Memory B cell (primary cell): ENCODE measurements around the gene RPL15.
A peak's percentile ranks its signal among the peaks of the same experiment; 100 is the strongest.
"Not testable (repeated sequence)": the region's sequence is repeated elsewhere in the genome, so short reads cannot be mapped to it uniquely, and the experiment has no call there.

Source experiments
- ATAC-seq: fragments of 150-1000 bp; cut with Tn5 transposase; 2 replicates; pipeline ENCODE4 v1.10.0; 2021; ENCODE audit warnings: low read depth, mild to moderate bottlenecking, moderate library complexity
- DNase-seq, 2 donors: peaks; one replicate each; pipeline ENCODE4 v3.0.0; 2022; ENCODE audit warnings: low spot score in 2 of 2
- H3K27ac Mint-ChIP-seq: one replicate; pipeline ENCODE4 v1.8.0; 2022; ENCODE audit warnings: mild to moderate bottlenecking, moderate library complexity, mixed read lengths
- H3K27me3 Mint-ChIP-seq: one replicate; pipeline ENCODE4 v1.8.0; 2022; ENCODE audit warnings: mixed read lengths
- H3K36me3 Mint-ChIP-seq: one replicate; pipeline ENCODE4 v1.8.0; 2022; ENCODE audit warnings: mild to moderate bottlenecking, mixed read lengths
- H3K4me1 Mint-ChIP-seq: one replicate; pipeline ENCODE4 v1.8.0; 2022; ENCODE audit warnings: mixed read lengths
- H3K4me3 Mint-ChIP-seq: one replicate; pipeline ENCODE4 v1.8.0; 2022; ENCODE audit warnings: mild to moderate bottlenecking, moderate library complexity, mixed read lengths
- H3K9me3 Mint-ChIP-seq: one replicate; pipeline ENCODE4 v1.8.0; 2022; ENCODE audit warnings: mixed read lengths

RPL15 gene

DNA sequence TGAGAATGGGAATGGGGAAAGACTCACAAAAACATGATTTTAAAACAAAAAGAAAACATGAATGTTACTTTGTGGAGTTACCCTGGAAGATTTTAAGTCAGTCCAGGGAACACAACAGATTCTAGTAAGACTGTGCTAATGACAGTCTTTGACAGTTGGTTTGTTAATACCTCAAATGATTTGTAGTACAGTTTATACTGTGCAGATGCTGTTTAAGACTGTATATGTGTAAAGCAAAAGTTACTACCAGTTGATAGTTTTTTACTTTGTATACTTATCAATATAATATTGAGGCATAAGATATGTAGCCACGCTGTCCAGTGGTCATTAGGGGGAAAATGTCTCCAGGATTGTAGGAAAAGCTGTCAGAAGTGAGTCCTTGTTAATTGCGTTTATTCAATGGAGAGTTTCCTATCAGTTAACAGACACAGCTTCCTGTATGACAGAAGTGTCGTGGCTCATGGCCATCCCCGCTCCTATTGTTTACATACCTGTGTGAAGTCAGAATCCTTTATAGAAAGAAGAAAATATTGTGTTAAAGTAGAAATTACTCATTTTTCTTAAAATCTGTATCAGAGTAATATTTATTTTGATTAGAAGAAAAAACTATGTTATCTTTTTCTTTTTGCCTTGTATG, 36.1 kb upstream of the RPL15 start:
- H3K27ac Mint-ChIP-seq = no peak overlapping the region
- ATAC-seq (no peak), DNase-seq (no peak)
- H3K36me3 Mint-ChIP-seq = peaks cover 7% of the 10 kb centered on the region
- H3K4me3 Mint-ChIP-seq = no peak overlapping the region
- H3K9me3 Mint-ChIP-seq = no peaks in the 10 kb centered on the region
- peaks cover 18% of the 10 kb centered on the region for H3K4me1 Mint-ChIP-seq
- H3K27me3 Mint-ChIP-seq = no peaks in the 10 kb centered on the region

DNA sequence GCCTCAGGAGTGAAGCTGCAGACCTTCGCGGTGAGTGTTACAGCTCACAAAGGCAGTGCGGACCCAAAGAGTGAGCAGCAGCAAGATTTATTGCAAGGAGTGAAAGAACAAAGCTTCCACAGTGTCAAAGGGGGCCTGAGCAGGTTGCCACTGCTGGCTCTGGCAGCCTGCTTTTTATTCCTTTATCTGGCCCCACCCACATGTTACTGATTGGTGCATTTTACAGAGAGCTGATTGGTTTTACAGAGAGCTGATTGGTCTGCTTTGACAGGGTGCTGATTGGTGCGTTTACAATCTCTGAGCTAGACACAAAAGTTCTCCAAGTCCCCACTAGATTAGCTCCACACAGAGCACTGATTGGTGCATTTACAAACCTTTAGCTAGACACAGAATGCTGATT, 34.9 kb upstream of the RPL15 start:
- H3K4me1 Mint-ChIP-seq = peaks cover 12% of the 10 kb centered on the region
- H3K4me3 Mint-ChIP-seq, DNase-seq, H3K36me3 Mint-ChIP-seq, H3K9me3 Mint-ChIP-seq, ATAC-seq, H3K27me3 Mint-ChIP-seq, H3K27ac Mint-ChIP-seq: not testable (repeated sequence)

DNA sequence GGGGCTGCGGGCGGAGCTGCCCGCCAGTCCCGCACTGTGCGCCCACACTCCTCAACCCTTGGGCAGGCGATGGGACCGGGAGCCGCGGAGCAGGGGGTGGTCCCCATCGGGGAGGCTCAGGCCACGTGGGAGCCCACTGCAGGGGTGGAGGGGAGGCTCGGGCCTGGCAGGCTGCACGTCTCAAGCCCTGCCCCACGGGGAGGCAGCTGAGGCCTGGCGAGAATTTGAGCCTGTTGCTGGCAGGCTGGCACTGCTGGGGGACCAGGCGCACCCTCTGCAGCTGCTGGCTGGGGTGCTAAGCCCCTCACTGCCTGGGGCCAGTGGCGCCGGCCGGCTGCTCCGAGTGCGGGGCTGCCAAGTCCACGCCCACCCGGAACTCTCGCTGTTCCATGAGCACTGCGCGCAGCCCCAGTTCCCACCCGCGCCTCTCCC, 34.4 kb upstream of the RPL15 start:
- Mint-ChIP-seq H3K27ac (no peak overlapping the region), H3K9me3 (no peaks in the 10 kb centered on the region), H3K27me3 (no peaks in the 10 kb centered on the region), H3K4me3 (no peak overlapping the region), H3K36me3 (peaks cover 7% of the 10 kb centered on the region), H3K4me1 (peaks cover 8% of the 10 kb centered on the region)
- DNase-seq (no peak), ATAC-seq (no peak)

DNA sequence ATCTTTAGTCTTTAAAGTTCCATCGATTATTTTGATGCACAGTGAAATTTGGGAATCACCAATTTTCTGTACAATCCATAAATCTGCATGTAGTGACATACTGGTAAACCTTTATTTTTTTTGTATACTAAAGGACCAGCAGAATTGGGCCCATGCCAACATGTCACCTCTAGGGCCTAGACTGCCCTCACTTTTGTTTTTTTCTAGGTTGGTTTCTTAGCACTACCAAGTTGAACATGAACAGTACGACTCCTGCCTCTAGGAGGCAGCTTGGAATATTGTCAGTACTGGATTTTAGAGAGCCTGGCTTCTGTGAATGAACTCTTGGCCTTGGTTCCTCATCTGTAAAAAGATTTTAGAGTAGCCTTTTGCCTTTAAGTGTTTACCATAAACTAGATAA, 32.5 kb upstream of the RPL15 start:
- H3K27me3 Mint-ChIP-seq = no peaks in the 10 kb centered on the region
- no peak for DNase-seq
- H3K9me3 Mint-ChIP-seq = no peaks in the 10 kb centered on the region
- H3K4me1 Mint-ChIP-seq = peaks cover 6% of the 10 kb centered on the region
- H3K4me3 Mint-ChIP-seq = no peak overlapping the region
- peak overlapping the region; percentile 20 for H3K27ac Mint-ChIP-seq
- H3K36me3 Mint-ChIP-seq = peaks cover 7% of the 10 kb centered on the region
- no peak for ATAC-seq

DNA sequence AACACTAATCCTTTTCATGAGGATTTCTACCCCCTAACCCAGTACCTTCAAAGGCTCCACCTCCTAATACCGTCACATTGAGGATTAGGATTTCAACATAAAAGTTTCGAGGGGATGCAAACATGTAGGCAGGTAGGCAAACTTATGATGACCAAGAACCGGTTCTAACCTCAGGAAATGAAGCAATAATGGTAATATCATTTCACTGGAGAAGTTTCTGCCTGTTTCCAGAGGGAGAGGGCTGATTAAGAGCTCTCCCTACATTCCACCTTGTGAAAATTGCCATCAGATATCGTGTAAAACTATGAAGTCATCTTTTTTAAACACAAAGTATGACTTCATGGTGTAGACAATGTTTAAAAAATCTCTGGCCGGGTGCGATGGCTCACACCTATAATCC, 31.7 kb upstream of the RPL15 start:
- no peak for ATAC-seq
- DNase-seq = no peak
- Mint-ChIP-seq H3K27ac (peak overlapping the region; percentile 20), H3K9me3 (no peaks in the 10 kb centered on the region), H3K4me1 (peaks cover 6% of the 10 kb centered on the region), H3K36me3 (peaks cover 9% of the 10 kb centered on the region), H3K4me3 (no peak overlapping the region), H3K27me3 (no peaks in the 10 kb centered on the region)

DNA sequence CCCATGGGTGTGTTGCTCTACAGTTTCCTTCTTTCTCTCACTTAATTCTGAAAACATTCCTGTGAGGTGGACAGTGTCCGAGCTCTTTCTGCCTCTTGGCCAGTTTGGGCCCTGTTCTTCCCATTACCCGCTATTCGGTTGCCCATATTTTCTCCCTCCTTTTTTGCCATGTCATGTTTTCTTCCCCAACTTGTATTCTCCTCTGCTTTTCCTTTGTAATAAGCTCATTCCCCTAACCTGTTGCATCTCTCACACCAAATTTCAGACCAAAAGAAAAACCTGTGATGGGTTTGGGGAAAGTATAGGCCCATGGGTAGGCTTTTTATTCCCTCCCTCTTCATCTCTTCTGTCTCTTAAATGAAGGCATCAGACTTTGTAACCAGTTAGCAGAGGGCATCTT, 30.6 kb upstream of the RPL15 start:
- H3K9me3 Mint-ChIP-seq = no peaks in the 10 kb centered on the region
- no peak for ATAC-seq
- H3K27me3 Mint-ChIP-seq = no peaks in the 10 kb centered on the region
- peak overlapping the region; percentile 1 for H3K27ac Mint-ChIP-seq
- no peak overlapping the region for H3K4me3 Mint-ChIP-seq
- peaks cover 10% of the 10 kb centered on the region for H3K36me3 Mint-ChIP-seq
- no peak for DNase-seq
- H3K4me1 Mint-ChIP-seq = peaks cover 3% of the 10 kb centered on the region

DNA sequence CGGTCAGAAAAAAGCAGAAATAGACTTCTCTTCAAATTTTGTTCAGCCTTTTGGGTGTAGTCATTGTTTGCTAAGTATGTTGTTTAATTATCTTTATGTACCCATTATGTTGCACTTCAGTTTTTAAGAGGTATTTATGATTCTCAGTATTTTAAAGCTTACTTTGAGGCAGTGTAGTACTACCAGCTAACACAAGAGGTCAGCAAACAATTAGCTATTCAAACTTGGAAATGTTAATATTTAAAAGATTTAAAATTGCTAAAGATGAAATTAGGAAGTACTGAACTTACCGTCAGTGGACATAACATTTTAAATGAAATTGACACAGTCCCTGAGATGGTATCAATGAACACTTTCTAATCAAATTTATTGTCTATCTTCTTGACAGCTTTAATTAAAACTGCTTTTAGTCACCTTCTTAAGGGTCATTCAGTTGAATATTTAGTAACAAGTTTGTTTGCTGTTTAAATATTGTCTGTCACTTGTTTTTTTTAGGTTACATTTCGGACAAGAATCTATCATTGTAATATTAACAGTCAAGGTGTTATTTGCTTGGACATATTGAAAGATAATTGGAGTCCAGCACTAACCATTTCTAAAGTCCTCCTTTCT, 28.2 kb upstream of the RPL15 start:
- peak; percentile 20 to 29 for DNase-seq
- Mint-ChIP-seq H3K36me3 (peaks cover 6% of the 10 kb centered on the region), H3K9me3 (no peaks in the 10 kb centered on the region), H3K27me3 (no peaks in the 10 kb centered on the region), H3K4me1 (peaks cover 3% of the 10 kb centered on the region), H3K4me3 (no peak overlapping the region), H3K27ac (no peak overlapping the region)
- ATAC-seq = peak; percentile 37

DNA sequence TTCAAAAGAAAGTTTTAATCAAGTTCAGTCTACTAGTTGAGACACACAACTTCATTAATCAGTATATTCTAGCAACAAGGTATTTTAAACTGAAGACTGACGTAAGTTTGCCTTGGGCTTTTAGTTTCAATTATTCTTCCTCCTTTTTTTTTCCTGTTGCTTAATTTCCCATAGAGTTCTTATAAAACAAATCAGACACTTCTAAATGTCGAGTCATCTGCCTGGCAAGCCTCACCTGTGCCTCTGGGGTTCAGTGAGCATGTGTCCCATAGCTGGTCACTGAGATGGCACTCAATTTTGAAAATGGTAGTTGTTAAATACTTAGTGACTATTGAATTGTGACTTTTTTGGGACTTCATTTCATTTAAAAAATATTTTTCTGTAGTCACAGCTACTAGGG, 27.5 kb upstream of the RPL15 start:
- ATAC-seq (no peak), DNase-seq (no peak)
- Mint-ChIP-seq H3K27me3 (no peaks in the 10 kb centered on the region), H3K4me3 (no peak overlapping the region), H3K9me3 (no peaks in the 10 kb centered on the region), H3K4me1 (peaks cover 4% of the 10 kb centered on the region), H3K27ac (no peak overlapping the region), H3K36me3 (peaks cover 6% of the 10 kb centered on the region)

DNA sequence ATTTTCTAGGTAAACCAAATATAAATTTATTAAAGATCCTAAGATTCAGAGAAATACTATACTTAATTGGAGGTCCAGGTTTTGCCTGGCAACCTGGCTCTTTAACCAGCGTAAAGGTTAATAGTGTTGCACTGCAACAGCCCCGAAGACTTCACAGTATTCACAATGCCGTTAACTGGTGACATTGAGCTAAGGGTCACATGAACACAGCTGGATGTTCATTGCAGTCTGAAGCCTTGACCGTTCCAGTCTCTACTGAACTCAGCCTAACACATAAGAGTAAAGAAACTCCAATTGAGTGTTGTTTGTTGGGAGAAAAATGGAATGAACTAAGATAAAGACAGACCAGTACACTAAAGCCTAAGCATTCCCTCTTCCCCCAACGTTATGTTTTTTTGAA, 27.0 kb upstream of the RPL15 start:
- H3K4me3 Mint-ChIP-seq = no peak overlapping the region
- H3K9me3 Mint-ChIP-seq = no peaks in the 10 kb centered on the region
- no peak overlapping the region for H3K27ac Mint-ChIP-seq
- no peaks in the 10 kb centered on the region for H3K27me3 Mint-ChIP-seq
- no peak for DNase-seq
- H3K4me1 Mint-ChIP-seq = peaks cover 8% of the 10 kb centered on the region
- no peak for ATAC-seq
- H3K36me3 Mint-ChIP-seq = peaks cover 11% of the 10 kb centered on the region

DNA sequence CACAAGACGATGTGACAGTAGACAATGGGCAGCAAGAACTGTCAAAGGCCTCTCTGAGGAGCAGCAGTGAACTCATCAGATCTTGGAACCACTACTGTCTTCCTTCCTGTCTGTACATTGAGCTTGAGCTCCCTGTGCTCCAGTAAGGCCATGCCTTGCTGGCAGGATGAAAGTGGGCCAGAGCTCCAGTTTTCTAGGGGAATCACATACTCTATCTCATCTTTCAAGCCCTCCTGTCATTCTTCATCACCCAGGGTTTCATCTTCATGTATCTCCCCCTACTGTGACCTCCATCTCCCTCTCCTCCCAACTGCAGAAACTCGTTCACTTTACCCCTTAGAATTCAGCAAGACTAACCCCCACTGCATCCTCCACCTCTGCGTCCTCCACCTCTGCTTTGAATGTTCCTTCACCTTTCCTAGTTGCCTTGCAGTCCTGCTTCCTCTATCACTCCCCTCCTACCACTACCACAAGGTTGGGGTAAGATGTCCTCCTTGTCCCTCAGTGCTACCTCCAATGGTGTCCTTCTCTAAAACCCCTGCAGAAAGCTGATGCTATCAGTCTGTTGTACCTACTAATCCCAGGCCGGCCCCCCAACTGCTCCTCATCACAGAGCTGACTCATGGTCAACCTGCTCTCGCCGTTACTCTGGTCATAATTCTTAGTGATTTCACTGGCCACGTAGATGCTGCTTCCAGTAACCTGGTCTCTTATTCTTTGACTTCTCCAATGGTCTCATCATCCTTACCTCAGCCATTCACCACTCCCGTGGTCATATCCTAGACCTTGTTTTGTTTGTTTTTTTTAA, 22.5 kb upstream of the RPL15 start:
- Mint-ChIP-seq H3K27ac (peak overlapping the region; percentile 2), H3K4me1 (peaks cover 11% of the 10 kb centered on the region), H3K9me3 (no peaks in the 10 kb centered on the region), H3K27me3 (no peaks in the 10 kb centered on the region), H3K36me3 (peaks cover 23% of the 10 kb centered on the region), H3K4me3 (no peak overlapping the region)
- no peak for DNase-seq
- no peak for ATAC-seq

DNA sequence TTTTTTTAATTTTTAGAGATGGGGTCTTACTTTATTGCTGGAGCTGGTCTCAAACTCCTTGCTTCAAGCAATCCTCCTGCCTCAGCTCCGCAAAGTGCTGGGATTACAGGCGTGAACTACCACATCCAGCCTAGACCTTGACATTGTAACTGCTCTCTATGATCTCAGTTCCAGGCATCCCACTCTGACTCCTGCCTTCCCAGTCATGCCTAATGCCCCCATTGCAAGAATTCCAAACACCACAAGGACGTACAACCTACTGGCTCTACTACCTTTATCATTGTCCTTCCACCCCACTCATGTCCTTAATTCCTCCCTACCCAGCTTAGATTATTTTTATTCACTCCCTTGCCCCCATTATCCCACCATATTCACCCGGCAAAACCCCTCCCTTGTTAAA, 21.8 kb upstream of the RPL15 start:
- no peak overlapping the region for H3K4me3 Mint-ChIP-seq
- DNase-seq = no peak
- H3K27me3 Mint-ChIP-seq = no peaks in the 10 kb centered on the region
- H3K9me3 Mint-ChIP-seq = no peaks in the 10 kb centered on the region
- no peak for ATAC-seq
- H3K36me3 Mint-ChIP-seq = peaks cover 22% of the 10 kb centered on the region
- H3K27ac Mint-ChIP-seq = no peak overlapping the region
- H3K4me1 Mint-ChIP-seq = peaks cover 11% of the 10 kb centered on the region

DNA sequence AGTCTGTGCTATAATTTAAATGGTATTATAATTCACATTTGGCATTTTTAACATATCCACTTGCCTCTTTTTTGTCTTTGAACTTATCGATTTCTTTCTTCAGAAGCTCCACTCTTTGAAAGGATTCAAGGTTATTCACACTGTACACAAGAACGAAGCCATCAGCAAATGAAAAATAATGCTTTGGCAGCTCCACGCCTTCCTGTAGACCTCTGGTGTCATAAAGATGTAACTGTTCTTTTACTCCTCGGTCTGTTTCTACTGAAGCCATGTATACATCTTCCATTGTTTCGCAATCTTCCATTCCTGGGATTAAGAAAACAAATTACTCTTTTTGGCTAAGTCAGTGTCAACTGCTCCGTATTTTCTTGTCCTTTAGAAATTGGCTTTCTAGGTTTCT, 16.2 kb upstream of the RPL15 start:
- DNase-seq = no peak
- H3K27me3 Mint-ChIP-seq = no peaks in the 10 kb centered on the region
- H3K4me1 Mint-ChIP-seq = peaks cover 2% of the 10 kb centered on the region
- H3K4me3 Mint-ChIP-seq = no peak overlapping the region
- peaks cover 23% of the 10 kb centered on the region for H3K36me3 Mint-ChIP-seq
- ATAC-seq = no peak
- no peak overlapping the region for H3K27ac Mint-ChIP-seq
- peaks cover 2% of the 10 kb centered on the region for H3K9me3 Mint-ChIP-seq

DNA sequence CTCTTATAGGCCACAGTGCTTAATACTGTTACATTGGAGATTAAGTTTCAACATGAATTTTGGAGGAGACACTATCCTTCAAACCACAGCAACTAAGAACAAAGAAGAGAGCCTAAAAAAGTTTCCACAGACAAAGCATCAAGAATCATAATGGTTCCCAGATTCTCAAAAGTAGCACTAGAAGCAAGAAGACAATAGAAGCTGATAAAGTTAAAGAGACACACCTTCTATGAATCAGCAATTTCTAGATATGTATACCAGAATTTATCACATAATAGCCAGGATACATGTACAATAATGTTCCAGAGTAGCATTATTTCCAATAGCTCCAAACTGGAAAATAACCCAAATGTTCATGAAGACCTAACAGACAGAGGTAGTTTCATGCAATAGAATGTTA, 12.4 kb upstream of the RPL15 start:
- H3K36me3 Mint-ChIP-seq = peaks cover 13% of the 10 kb centered on the region
- H3K9me3 Mint-ChIP-seq = peaks cover 2% of the 10 kb centered on the region
- DNase-seq (no peak), ATAC-seq (no peak)
- H3K27me3 Mint-ChIP-seq = no peaks in the 10 kb centered on the region
- H3K4me3 Mint-ChIP-seq = no peak overlapping the region
- H3K4me1 Mint-ChIP-seq = no peaks in the 10 kb centered on the region
- no peak overlapping the region for H3K27ac Mint-ChIP-seq

DNA sequence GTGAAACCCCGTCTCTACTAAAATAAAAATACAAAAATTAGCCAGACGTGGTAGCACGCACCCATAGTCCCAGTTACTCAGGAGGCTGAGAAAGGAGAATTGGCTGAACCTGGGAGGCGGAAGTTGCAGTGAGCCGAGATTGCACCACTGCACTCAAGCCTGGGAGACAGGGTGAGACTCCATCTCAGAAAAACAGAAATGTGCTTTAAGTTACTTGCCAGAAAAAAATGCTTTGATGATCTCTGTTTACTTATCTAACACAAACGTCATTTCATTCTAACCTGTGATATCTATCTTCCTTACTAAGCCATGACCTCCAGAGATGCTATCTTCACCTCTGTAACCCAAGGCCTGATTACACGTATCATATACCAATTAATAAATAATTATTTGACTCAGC, 7.6 kb upstream of the RPL15 start:
- Mint-ChIP-seq H3K9me3 (no peaks in the 10 kb centered on the region), H3K27ac (no peak overlapping the region), H3K36me3 (peaks cover 6% of the 10 kb centered on the region), H3K4me1 (no peaks in the 10 kb centered on the region), H3K27me3 (no peaks in the 10 kb centered on the region), H3K4me3 (no peak overlapping the region)
- ATAC-seq (no peak), DNase-seq (no peak)
